ENCODE data around the gene HSF5. TPM values are rescaled to one million over a fixed set of nuclear protein-coding genes. Genes with fewer than 3 reads are reported as not detected.

The HSF5 gene
- polyA plus RNA-seq, 1 donor = 0.52 TPM

Other genes starting within 250 kb of the HSF5 start
- gene LPO, start 249.8 kb downstream of the HSF5 start, polyA plus RNA-seq (ENCODE audit: insufficient read length) = 0.17 TPM
- gene MPO, start 207.5 kb downstream of the HSF5 start, polyA plus RNA-seq (ENCODE audit: insufficient read length) = 2.4 TPM
- gene TSPOAP1, start 159.6 kb downstream of the HSF5 start, polyA plus RNA-seq (ENCODE audit: insufficient read length) = 62.3 TPM
- 121 TPM for gene SUPT4H1, start 136.2 kb downstream of the HSF5 start, polyA plus RNA-seq (ENCODE audit: insufficient read length)
- gene RNF43, start 70.9 kb downstream of the HSF5 start, polyA plus RNA-seq (ENCODE audit: insufficient read length) = 12.9 TPM
- gene MTMR4, start 26.2 kb upstream of the HSF5 start, polyA plus RNA-seq (ENCODE audit: insufficient read length) = 75.6 TPM
- 1.6 TPM for gene TEX14, start 203.6 kb upstream of the HSF5 start, polyA plus RNA-seq (ENCODE audit: insufficient read length)
- gene RAD51C, start 204.2 kb upstream of the HSF5 start, polyA plus RNA-seq (ENCODE audit: insufficient read length) = 47.3 TPM

Data from left kidney (tissue), 1 donor.